Measurements from ENCODE around the gene WAC.

WAC gene

GRCh38 chr10:28533571-28534304 is 820 bp downstream of the WAC start:
- TF ChIP-seq CTCF (IDR thresholded peaks at IDR 0.05; ENCODE audit: insufficient read depth, low read depth, low read length, missing control alignments) = no peak
- peak; percentile 52 for DNase-seq (ENCODE audit: low read depth)
- peak overlapping the region; percentile 92 for H3K4me3 ChIP-seq (ENCODE audit: low read length)

- DNase-seq (ENCODE audit: low read depth) = no peak
- H3K4me3 ChIP-seq (ENCODE audit: low read length) = no peak overlapping the region
- no peak for TF ChIP-seq CTCF (IDR thresholded peaks at IDR 0.05; ENCODE audit: insufficient read depth, low read depth, low read length, missing control alignments)
These were observed 2.9 kb downstream of the WAC start for GRCh38 chr10:28535846-28536245.

- DNase-seq (ENCODE audit: low read depth) = no peak
- TF ChIP-seq CTCF (IDR thresholded peaks at IDR 0.05; ENCODE audit: insufficient read depth, low read depth, low read length, missing control alignments) = no peak
- no peak overlapping the region for H3K4me3 ChIP-seq (ENCODE audit: low read length)
These were observed 5.7 kb downstream of the WAC start for GRCh38 chr10:28538595-28538994.

- no peak for DNase-seq (ENCODE audit: low read depth)
- H3K4me3 ChIP-seq (ENCODE audit: low read length) = no peak overlapping the region
- TF ChIP-seq CTCF (IDR thresholded peaks at IDR 0.05; ENCODE audit: insufficient read depth, low read depth, low read length, missing control alignments) = no peak
These were observed 7.2 kb downstream of the WAC start for GRCh38 chr10:28540145-28540544.

- no peak for TF ChIP-seq CTCF (IDR thresholded peaks at IDR 0.05; ENCODE audit: insufficient read depth, low read depth, low read length, missing control alignments)
These were observed 8.9 kb downstream of the WAC start for GRCh38 chr10:28541717-28542365.

GRCh38 chr10:28542728-28543127 is 9.8 kb downstream of the WAC start:
- TF ChIP-seq CTCF (IDR thresholded peaks at IDR 0.05; ENCODE audit: insufficient read depth, low read depth, low read length, missing control alignments) = no peak
- no peak for DNase-seq (ENCODE audit: low read depth)
- no peak overlapping the region for H3K4me3 ChIP-seq (ENCODE audit: low read length)

More at GRCh38 chr10:28541717-28542365, 8.9 kb downstream of the WAC start:
- no peak for DNase-seq (ENCODE audit: low read depth)
- no peak overlapping the region for H3K4me3 ChIP-seq (ENCODE audit: low read length)
